HG02623 (cell line): ENCODE measurements around the gene CNTN4.
"Not testable (repeated sequence)": the region's sequence is repeated elsewhere in the genome, so short reads cannot be mapped to it uniquely, and the experiment has no call there.

ENCODE experiments used
- ATAC-seq: cut with Tn5 transposase; IDR thresholded peaks from one replicate; pipeline ENCODE4 v1.9.1; 2021; ENCODE audit warnings: moderate library complexity; ENCODE audit not compliant: unreplicated experiment

The CNTN4 gene

GRCh38 chr3:2883283-2883682 lies 784.6 kb downstream of the CNTN4 start:
- ATAC-seq = no peak

GRCh38 chr3:2888592-2888991 lies 789.9 kb downstream of the CNTN4 start:
- no peak for ATAC-seq

- no peak for ATAC-seq
Observed at GRCh38 chr3:2889736-2890135, 791.1 kb downstream of the CNTN4 start.

GRCh38 chr3:2896308-2896939 lies 797.8 kb downstream of the CNTN4 start:
- no peak for ATAC-seq

GRCh38 chr3:2897821-2898220 lies 799.2 kb downstream of the CNTN4 start:
- no peak for ATAC-seq

GRCh38 chr3:2898591-2899353 lies 800.1 kb downstream of the CNTN4 start:
- ATAC-seq = no peak

GRCh38 chr3:2904054-2904453 lies 805.4 kb downstream of the CNTN4 start:
- no peak for ATAC-seq

GRCh38 chr3:2908693-2909351 lies 810.2 kb downstream of the CNTN4 start:
- no peak for ATAC-seq

GRCh38 chr3:2910997-2911396 lies 812.3 kb downstream of the CNTN4 start:
- ATAC-seq = no peak

- ATAC-seq = no peak
Observed at GRCh38 chr3:2915826-2916225, 817.2 kb downstream of the CNTN4 start.

- not testable (repeated sequence) for ATAC-seq
Observed at GRCh38 chr3:2916640-2917039, 818.0 kb downstream of the CNTN4 start.

- ATAC-seq = peak; percentile 62
Observed at GRCh38 chr3:2920103-2920502, 821.4 kb downstream of the CNTN4 start.

- no peak for ATAC-seq
Observed at GRCh38 chr3:2921452-2921851, 822.8 kb downstream of the CNTN4 start.

- peak; percentile 56 for ATAC-seq
Observed at GRCh38 chr3:2921903-2922302, 823.2 kb downstream of the CNTN4 start.

GRCh38 chr3:2923390-2923789 lies 824.7 kb downstream of the CNTN4 start:
- ATAC-seq = no peak

- ATAC-seq = no peak
Observed at GRCh38 chr3:2927259-2927658, 828.6 kb downstream of the CNTN4 start.

- ATAC-seq = no peak
Observed at GRCh38 chr3:2929574-2929973, 830.9 kb downstream of the CNTN4 start.

- ATAC-seq = no peak
Observed at GRCh38 chr3:2931265-2931664, 832.6 kb downstream of the CNTN4 start.

GRCh38 chr3:2934541-2934940 lies 835.9 kb downstream of the CNTN4 start:
- no peak for ATAC-seq

- no peak for ATAC-seq
Observed at GRCh38 chr3:2937055-2937454, 838.4 kb downstream of the CNTN4 start.

- ATAC-seq = no peak
Observed at GRCh38 chr3:2937592-2937991, 838.9 kb downstream of the CNTN4 start.

GRCh38 chr3:2938711-2939110 lies 840.0 kb downstream of the CNTN4 start:
- ATAC-seq = no peak
